OCI-LY1 (cell line): ENCODE data around the gene ARRDC5.

Source experiments
- H2AFZ ChIP-seq: fragments of 200-600 bp; sonication (generic), shearing (Covaris generic); 2 replicates; pipeline ENCODE4 v1.6.0; 2014; ENCODE audit warnings: antibody characterized with exemption, mild to moderate bottlenecking, low read length
- H3F3A ChIP-seq: fragments of 200-600 bp; sonication (generic), shearing (Covaris generic); 2 replicates; pipeline ENCODE4 v1.6.0; 2014; ENCODE audit warnings: mild to moderate bottlenecking, antibody characterized with exemption, low read length, moderate library complexity; ENCODE audit not compliant: insufficient read depth
- H3K27ac ChIP-seq: fragments of 200-600 bp; sonication (generic); 2 replicates; pipeline ENCODE4 v1.5.1; 2014; ENCODE audit warnings: low read length, mixed run types, mild to moderate bottlenecking, low read depth; ENCODE audit not compliant: poor library complexity, severe bottlenecking
- H3K27me3 ChIP-seq: fragments of 200-600 bp; sonication (generic); 2 replicates; pipeline ENCODE4 v1.6.0; 2014; ENCODE audit warnings: antibody characterized with exemption, mild to moderate bottlenecking, low read length, moderate library complexity; ENCODE audit not compliant: insufficient read depth
- H3K36me3 ChIP-seq: fragments of 200-600 bp; sonication (generic); 2 replicates; pipeline ENCODE4 v1.6.1; 2014; ENCODE audit warnings: mild to moderate bottlenecking, antibody characterized with exemption, low read length, moderate library complexity, mixed read lengths; ENCODE audit not compliant: insufficient read depth
- H3K4me1 ChIP-seq: fragments of 200-600 bp; sonication (generic); 2 replicates; pipeline ENCODE4 v1.5.1; 2014; ENCODE audit warnings: mild to moderate bottlenecking, low read length, moderate library complexity; ENCODE audit not compliant: insufficient read depth, severe bottlenecking
- H3K4me2 ChIP-seq: fragments of 200-600 bp; sonication (generic), shearing (Covaris generic); 2 replicates; pipeline ENCODE4 v1.6.1; 2014; ENCODE audit warnings: low read length
- H3K4me3 ChIP-seq: fragments of 200-600 bp; sonication (generic); 2 replicates; pipeline ENCODE4 v1.5.1; 2014; ENCODE audit warnings: low read length, low read depth, mild to moderate bottlenecking, mixed read lengths; ENCODE audit not compliant: poor library complexity, severe bottlenecking
- H3K79me2 ChIP-seq: fragments of 200-600 bp; shearing (Covaris generic); 2 replicates; pipeline ENCODE4 v1.6.1; 2016; ENCODE audit warnings: mixed run types, low read length, mixed read lengths; ENCODE audit not compliant: insufficient read depth
- H3K9ac ChIP-seq: fragments of 200-600 bp; sonication (generic), shearing (Covaris generic); 2 replicates; pipeline ENCODE4 v1.6.1; 2014; ENCODE audit warnings: mild to moderate bottlenecking, low read length, mixed read lengths
- H3K9me2 ChIP-seq: fragments of 200-600 bp; sonication (generic), shearing (Covaris generic); 2 replicates; pipeline ENCODE4 v1.6.1; 2014; ENCODE audit warnings: low read depth, mild to moderate bottlenecking, low read length, mixed read lengths
- H3K9me3 ChIP-seq: fragments of 200-600 bp; shearing (Covaris generic); 2 replicates; pipeline ENCODE4 v1.6.1; 2014; ENCODE audit warnings: low read length, mixed read lengths
- H4K20me1 ChIP-seq: fragments of 200-600 bp; sonication (generic), shearing (Covaris generic); 2 replicates; pipeline ENCODE4 v1.6.0; 2016; ENCODE audit warnings: mild to moderate bottlenecking, low read length; ENCODE audit not compliant: insufficient read depth
- CTCF ChIP-seq: fragments of 200-600 bp; sonication (generic), shearing (Covaris generic); IDR thresholded peaks from 2 replicates; pipeline ENCODE4 v1.5.1; 2017; ENCODE audit warnings: mild to moderate bottlenecking, antibody characterized with exemption, low read length, moderate library complexity, mixed read lengths
- EZH2 ChIP-seq: fragments of 200-600 bp; sonication (generic), shearing (Covaris generic); IDR thresholded peaks from 2 replicates; pipeline ENCODE4 v1.8.0; 2017; ENCODE audit warnings: borderline replicate concordance, mixed run types, mild to moderate bottlenecking, antibody characterized with exemption, low read length, moderate library complexity, mixed read lengths

Gene ARRDC5

GRCh38 chr19:4852484-4852883 lies 50.2 kb downstream of the ARRDC5 start:
- Histone ChIP-seq H3K4me1 (peaks cover 17% of the 10 kb centered on the region), H3K4me2 (no peak overlapping the region), H2AFZ (no peak overlapping the region), H3K9me2 (no peaks in the 10 kb centered on the region), H3F3A (no peaks in the 10 kb centered on the region), H3K79me2 (no peaks in the 10 kb centered on the region), H3K9ac (no peak overlapping the region), H3K27me3 (no peaks in the 10 kb centered on the region), H3K36me3 (peaks cover 27% of the 10 kb centered on the region), H4K20me1 (no peaks in the 10 kb centered on the region), H3K27ac (no peak overlapping the region), H3K4me3 (no peak overlapping the region), H3K9me3 (no peaks in the 10 kb centered on the region)
- TF ChIP-seq EZH2: no peak
- no peak for TF ChIP-seq CTCF

- Histone ChIP-seq H3K4me1 (peaks cover 17% of the 10 kb centered on the region), H3K9ac (no peak overlapping the region), H3K27me3 (no peaks in the 10 kb centered on the region), H3F3A (no peaks in the 10 kb centered on the region), H3K4me2 (no peak overlapping the region), H2AFZ (no peak overlapping the region), H3K4me3 (no peak overlapping the region), H3K9me2 (no peaks in the 10 kb centered on the region), H3K79me2 (no peaks in the 10 kb centered on the region), H3K9me3 (no peaks in the 10 kb centered on the region), H4K20me1 (no peaks in the 10 kb centered on the region), H3K36me3 (peaks cover 24% of the 10 kb centered on the region), H3K27ac (no peak overlapping the region)
- TF ChIP-seq CTCF (peak; percentile 89), EZH2 (no peak)
These were observed 51.0 kb downstream of the ARRDC5 start for GRCh38 chr19:4851551-4852290.

GRCh38 chr19:4849019-4849418 lies 53.7 kb downstream of the ARRDC5 start:
- no peak overlapping the region for H2AFZ ChIP-seq
- TF ChIP-seq CTCF: no peak
- TF ChIP-seq EZH2: no peak
- no peak overlapping the region for H3K9ac ChIP-seq
- H3K4me3 ChIP-seq: no peak overlapping the region
- no peaks in the 10 kb centered on the region for H3K79me2 ChIP-seq
- H3K36me3 ChIP-seq: peaks cover 19% of the 10 kb centered on the region
- H3F3A ChIP-seq: no peaks in the 10 kb centered on the region
- H4K20me1 ChIP-seq: no peaks in the 10 kb centered on the region
- H3K9me2 ChIP-seq: no peaks in the 10 kb centered on the region
- no peaks in the 10 kb centered on the region for H3K27me3 ChIP-seq
- peak overlapping the region; percentile 65 for H3K27ac ChIP-seq
- H3K9me3 ChIP-seq: no peaks in the 10 kb centered on the region
- H3K4me1 ChIP-seq: peaks cover 17% of the 10 kb centered on the region
- H3K4me2 ChIP-seq: no peak overlapping the region; the same call in 1 of the 2 replicates
